Right lobe of liver (tissue), 4 donors: ENCODE results near the gene C12orf60.

ENCODE experiments used
- CTCF ChIP-seq, 4 donors: fragments of 200-600 bp in 3 of 4; fragments of 450-650 bp in 1 of 4; IDR thresholded peaks; one replicate each; pipeline versions ENCODE4 v1.5.1 to v1.8.0; 2016 to 2022; ENCODE audit warnings: antibody characterized with exemption in 4 of 4, mild to moderate bottlenecking in 2 of 4
- POLR2A ChIP-seq: fragments of 450-650 bp; IDR thresholded peaks from one replicate; pipeline ENCODE4 v1.6.1; 2017; ENCODE audit warnings: antibody characterized with exemption, mild to moderate bottlenecking
- donor health status: DM: no; HTN: no; CAD: no.
- donor health status: DM: no; HTN: no; CAD: no.
- donor health status: DM: no; HTN: yes; CAD: no.

GRCh38 chr12:14773685-14774073 lies 29.8 kb upstream of the C12orf60 start:
- TF ChIP-seq CTCF (IDR thresholded peaks at IDR 0.05) = no peak
- TF ChIP-seq POLR2A = no peak
